8988T (cell line): Measurements from ENCODE around the gene HDGFL3.
"Not testable (repeated sequence)": the region's sequence is repeated elsewhere in the genome, so short reads cannot be mapped to it uniquely, and the experiment has no call there.

Experiments
- DNase-seq: peaks from one replicate; pipeline ENCODE4 v3.0.0; 2011

Gene HDGFL3

DNA sequence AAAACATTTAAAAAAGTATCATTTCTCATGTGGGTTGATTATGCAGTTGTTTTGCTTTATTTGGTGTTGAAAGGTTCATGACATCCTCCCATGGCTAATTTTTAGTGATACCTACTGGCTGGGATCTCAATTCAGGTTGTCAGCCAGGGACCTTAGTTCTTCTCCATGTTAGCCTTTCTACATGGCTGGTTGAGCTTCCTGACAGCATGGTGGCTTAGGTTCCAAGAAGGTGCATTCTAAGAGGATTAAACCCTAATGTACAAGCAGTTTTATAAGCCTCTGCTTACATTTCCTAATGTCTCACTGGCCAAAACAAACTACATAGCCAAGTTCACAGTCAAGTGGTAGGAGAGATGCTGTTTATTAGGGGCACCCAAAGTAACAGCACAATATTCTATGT, 109.5 kb downstream of the HDGFL3 start:
- no peak for DNase-seq

DNA sequence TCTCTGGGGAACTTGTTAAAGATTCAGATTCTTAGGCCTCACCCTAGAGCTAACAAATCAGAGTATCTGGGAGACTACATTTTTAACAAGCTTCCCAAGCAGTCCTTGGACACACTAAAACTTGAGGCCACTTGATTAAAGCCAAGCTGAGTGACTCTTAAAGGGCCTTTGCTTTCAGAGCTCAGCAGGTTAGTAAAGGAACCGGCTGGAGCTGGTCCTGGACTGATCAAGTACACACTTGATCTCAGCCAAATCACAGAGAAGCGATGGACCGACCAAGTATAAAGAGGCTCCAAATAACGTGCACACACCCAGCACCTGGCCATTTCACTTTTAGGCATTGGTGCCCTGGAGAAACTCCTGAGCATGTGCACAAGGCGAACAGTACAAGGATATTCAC, 113.0 kb downstream of the HDGFL3 start:
- DNase-seq: no peak

DNA sequence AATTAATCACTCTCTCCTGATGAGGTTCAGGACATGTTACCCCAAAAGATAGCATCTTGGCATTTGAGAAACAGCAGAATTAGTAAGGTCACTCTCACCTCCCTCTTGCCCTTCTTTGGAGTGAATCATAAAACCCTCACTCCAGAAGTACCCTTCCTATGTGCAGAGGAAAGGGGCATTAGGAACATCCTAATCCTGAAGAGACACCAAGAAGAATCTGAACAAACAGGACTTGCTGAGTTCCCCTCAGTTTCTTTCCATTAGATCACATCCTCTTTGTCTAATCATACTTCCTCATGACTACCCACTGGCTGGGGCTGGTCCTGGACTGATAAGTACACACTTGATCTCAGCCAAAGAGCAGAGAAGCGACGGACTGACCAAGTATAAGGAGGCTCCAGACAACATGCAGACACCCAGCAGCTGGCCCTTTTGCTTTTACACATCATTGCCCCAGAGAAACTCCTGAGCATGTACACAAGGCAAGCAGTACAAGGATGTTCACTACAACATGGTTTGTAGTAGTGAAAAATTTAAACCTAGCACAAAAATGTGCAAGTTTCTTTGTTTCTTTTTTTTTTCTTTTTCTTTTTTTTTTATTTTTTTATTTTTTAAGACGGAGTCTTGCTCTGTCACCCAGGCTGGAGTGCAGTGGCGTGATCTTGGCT, 115.2 kb downstream of the HDGFL3 start:
- DNase-seq: no peak

DNA sequence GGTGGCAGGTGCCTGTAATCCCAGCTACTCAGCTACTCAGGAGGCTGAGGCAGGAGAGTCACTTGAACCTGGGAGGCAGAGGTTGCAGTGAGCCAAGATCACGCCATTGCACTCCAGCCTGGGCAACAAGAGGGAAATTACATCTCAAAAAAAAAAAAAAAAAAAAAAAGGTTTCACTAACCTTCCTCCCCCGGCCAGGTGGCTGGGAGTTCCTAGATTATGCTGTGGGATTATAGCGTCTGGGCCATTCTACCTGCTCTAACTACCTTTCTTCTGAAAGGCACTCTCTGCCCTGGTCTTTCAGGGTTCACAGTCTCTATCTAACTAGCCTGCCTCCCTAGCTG, 115.7 kb downstream of the HDGFL3 start:
- not testable (repeated sequence) for DNase-seq

DNA sequence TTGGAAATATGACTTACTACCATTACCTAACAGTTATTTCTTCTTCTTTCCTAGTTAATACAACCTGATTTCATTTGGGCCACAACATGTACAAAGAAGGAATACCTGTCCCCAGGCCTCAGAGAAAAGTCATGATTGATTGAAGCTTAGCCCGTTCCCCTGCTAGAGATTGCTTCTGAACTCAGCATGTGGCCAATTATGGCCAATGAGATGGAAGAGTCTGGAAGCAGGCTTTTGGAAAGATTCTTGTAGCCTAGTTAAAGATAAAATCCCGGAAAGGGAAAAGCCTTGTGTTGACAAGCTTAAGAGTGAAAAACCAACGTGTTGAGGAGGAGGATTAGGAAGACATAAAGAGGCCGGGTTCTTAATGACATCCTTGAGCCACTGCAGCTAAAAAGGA, 117.2 kb downstream of the HDGFL3 start:
- no peak for DNase-seq

DNA sequence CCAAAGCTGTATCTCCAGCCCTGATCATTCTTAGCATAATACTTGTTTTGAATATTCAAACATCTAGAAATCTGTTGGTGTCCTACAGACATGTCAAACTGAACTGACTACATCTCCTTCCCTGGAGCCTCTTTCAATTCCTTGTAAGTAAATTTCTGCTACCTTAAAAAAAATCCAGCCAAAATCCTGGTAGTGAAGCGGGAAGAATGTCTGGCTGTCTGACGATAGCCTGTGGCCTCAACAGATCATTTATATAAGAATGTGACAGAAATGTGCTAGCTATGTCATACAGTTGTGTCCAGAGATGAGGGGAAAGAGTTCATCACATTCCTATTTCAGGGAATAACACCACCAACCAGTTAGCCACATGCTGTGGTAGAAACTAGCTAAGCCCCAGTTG, 118.7 kb downstream of the HDGFL3 start:
- DNase-seq: no peak

DNA sequence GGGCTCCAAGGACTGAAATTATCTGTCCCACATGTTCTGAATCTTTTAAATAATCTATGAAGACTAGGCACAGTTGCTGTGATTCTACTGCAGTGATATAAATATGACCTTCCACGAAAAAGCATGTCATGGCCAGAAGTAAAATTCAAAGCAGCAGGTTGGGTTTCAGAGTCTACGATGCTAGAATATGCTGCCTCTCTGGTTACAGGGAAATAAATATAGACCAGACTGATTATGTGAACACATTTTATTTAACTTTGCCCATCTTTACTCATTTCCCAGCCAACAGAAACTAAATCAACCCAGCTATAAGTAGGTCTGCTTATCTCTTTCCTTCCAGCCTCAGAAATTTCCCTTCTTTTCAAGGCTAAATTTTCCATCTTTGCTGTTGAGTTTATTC, 120.0 kb downstream of the HDGFL3 start:
- DNase-seq: no peak

DNA sequence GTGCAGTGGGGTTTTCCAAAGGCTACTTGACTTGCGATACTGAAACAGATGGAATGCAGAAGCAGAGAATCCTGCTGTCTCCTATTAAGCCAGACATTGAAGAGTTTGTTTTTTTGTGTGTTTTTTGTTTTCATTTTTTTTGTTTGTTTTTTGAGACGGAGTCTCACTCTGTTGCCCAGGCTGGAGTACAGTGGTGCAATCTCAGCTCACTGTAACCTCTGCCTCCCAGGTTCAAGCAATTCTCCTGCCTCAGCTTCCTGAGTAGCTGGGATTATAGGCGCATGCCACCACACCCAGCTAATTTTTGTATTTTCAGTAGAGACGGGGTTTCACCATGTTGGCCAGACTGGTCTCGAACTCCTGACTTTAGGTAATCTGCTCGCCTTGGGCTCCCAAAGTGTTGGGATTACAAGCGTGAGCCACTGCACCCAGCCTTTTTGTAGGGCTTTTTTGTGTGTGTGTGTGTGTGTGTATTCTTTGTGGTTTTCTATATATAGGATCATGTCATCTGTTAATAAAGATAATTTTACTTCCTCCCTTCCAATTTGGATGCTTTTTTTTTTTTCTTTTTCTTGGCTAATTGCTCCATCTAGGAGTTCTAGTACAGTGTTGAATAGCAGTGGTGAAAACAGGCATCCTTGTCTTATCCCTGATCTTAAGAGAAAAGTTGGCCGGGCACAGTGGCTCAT, 121.6 kb downstream of the HDGFL3 start:
- not testable (repeated sequence) for DNase-seq

DNA sequence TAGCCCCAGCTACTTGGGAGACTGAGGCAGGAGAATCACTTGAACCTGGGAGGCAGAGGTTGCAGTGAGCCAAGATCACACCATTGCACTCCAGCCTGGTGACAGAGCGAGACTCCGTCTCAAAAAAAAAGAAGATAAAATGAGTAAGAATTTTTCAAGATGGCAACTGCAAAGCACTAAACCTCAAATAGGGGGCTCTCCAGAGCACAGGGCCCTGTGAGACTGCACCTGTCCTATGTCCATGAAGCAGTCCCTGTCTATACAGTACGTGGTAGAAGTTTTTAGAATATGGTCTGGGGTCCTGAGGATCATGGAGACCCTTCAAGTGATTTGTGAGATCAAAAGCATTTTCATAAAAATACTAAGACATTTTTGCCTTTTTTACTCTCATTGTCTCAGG, 122.2 kb downstream of the HDGFL3 start:
- DNase-seq: not testable (repeated sequence)

DNA sequence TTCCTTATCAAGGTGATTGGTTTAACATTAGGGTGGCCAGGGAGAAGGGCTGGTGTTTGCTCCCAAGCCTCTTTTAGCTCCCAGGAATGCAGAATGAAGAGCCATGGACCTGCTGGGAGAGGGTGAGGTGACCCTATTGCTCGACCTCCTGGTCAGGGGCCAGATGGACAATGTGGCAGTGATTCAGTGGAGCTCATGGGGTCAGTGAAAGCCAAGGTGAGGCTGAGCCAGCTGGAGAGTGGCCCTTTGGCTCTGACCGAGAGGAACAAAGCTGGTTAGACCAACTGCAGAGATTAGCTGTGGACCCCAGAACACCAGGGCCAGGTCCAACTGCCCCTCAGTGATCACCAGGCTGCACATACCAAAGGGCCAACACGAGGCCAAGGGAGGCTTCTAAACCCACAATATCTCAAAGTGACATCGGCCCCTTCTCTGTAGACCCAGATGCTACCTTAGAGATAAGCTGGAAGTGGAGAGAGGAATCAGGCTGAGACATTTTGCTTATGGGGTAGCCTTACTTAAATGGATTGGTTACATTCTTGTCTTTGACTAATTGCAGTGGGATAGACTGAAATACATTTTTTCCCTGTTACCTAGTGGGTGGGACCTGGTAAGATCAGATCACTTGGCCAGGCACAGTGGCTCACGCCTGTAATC, 124.8 kb downstream of the HDGFL3 start:
- no peak for DNase-seq

DNA sequence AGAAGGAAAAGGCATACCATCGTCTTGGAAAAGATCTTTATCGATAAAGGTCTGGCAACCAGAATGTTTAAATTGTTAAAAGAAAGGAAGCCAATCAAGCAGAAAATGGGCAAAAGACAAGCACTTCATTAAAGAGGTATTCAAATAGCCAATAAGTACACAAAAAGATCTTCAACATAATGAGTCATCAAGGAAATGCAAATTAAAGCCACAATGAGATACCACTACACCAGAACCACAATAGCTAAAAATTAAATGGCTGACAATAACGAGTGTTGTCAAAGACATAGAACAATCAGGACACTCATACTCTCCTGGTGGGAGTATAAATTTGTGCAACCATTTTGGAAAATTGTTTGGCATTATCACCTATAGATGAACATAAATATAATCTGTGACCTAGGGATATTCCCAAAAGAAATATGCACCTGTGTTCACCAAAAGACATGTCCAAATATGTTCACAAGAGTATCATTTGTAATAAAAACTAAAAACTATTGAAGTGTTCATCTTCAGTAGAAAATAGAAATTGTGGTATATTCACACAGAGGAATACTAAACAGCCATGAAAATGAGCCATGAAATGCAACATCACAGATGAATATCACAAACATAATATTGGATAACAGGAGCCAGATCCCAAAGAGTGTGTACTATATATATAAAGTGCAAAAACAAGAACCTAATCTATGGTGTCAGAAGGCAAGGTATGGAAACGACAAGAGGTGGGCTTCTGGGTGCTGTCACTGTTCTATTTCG, 126.2 kb downstream of the HDGFL3 start:
- DNase-seq: no peak

DNA sequence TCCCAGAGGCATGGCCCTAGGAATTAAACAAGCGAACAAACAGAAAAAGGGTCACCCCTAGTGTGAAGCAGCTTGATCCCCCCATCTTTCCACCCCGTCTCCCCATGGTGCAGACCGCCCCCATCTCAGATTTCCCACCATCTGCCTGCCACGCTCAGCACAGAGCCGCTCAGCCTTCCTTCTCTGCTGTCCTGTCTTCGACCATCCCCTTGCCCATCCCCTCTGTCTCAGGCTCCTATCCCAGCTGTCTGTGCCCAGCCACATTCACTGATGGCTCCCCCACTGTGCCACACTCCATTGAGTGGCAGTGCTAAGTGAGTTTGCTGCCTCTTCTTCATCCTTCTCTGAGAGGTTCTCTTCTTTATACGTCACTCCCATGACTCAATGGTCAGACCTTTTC, 128.9 kb downstream of the HDGFL3 start:
- DNase-seq: no peak
